ENCODE measurements around the gene FABP3. TPM values are rescaled to one million over a fixed set of nuclear protein-coding genes. Genes with fewer than 3 reads are reported as not detected.

FABP3 gene
- total and polyA plus RNA-seq, 2 of the 4 experiments (the other 2 are of a cell fraction), result 4.8 to 8.6 TPM

- Histone ChIP-seq H3K9ac (ENCODE audit: low read depth, low read length) (no peak overlapping the region), H2BK120ac (ENCODE audit: low read depth, low read length) (no peak overlapping the region), H3K4me2 (ENCODE audit: low read depth, low read length) (no peak overlapping the region), H3K23ac (ENCODE audit: low read depth, low read length) (no peak overlapping the region), H3K18ac (ENCODE audit: low read depth, low read length) (no peak overlapping the region), H3K27me3 (ENCODE audit: control insufficient read depth, insufficient read depth, low read length) (no peaks in the 10 kb centered on the region), H3K9me3 (ENCODE audit: control insufficient read depth, insufficient read depth, low read length) (no peaks in the 10 kb centered on the region), H3K14ac (replicated peaks; ENCODE audit: low read depth, low read length) (no peak overlapping the region), H3K56ac (ENCODE audit: extremely low read depth, insufficient read depth, low read length) (no peak overlapping the region), H2BK15ac (ENCODE audit: low read depth, low read length) (no peak overlapping the region), H4K8ac (ENCODE audit: low read depth in 2 of 2, low read length in 2 of 2) (no peak overlapping the region), H2AK5ac (ENCODE audit: low read depth, low read length) (no peak overlapping the region), H2AK9ac (replicated peaks; ENCODE audit: low read depth, low read length, poor library complexity) (no peak overlapping the region), H4K5ac (ENCODE audit: low read depth, low read length) (no peak overlapping the region), H4K20me1 (ENCODE audit: insufficient read depth, low read length) (no peaks in the 10 kb centered on the region), H2BK20ac (ENCODE audit: low read depth, low read length) (no peak overlapping the region), H3K79me1 (ENCODE audit: low read depth in 1 of 2, low read length in 2 of 2) (0 out of 4 replicates have a peak, but pooled peaks cover 0 to 2% of the 10 kb centered on the region in 2 experiments), H4K91ac (ENCODE audit: insufficient read depth, low read depth, low read length) (no peak overlapping the region), H3K27ac (ENCODE audit: insufficient read depth, low read length) (no peak overlapping the region), H3K36me3 (ENCODE audit: control insufficient read depth, insufficient read depth, low read length) (peaks cover 3% of the 10 kb centered on the region), H2BK5ac (ENCODE audit: low read depth, low read length, poor library complexity, severe bottlenecking) (no peak overlapping the region), H3K4me1 (ENCODE audit: control insufficient read depth, insufficient read depth, low read length) (no peaks in the 10 kb centered on the region), H3K9me1 (ENCODE audit: insufficient read depth, low read length) (no peaks in the 10 kb centered on the region), H3K4ac (ENCODE audit: low read depth, low read length) (no peak overlapping the region), H3K4me3 (ENCODE audit: insufficient read depth, low read depth, low read length) (no peak overlapping the region), H2AFZ (replicated peaks; ENCODE audit: low read length, poor library complexity) (no peak overlapping the region)
- ChIA-PET CTCF (interaction anchor here (0.6 kb wide), 1 partner anchor 25 kb away, joined by 3 read pairs; no protein-coding TSS in a partner anchor), POLR2A (ENCODE audit: unreplicated experiment) (no interaction called here)
- no peak for ATAC-seq (ENCODE audit: low read depth)
- dilution Hi-C loops (cut with HindIII; ENCODE audit: low sequenced_read_pairs, unreplicated experiment) (no loop called here), intact Hi-C loops (cut with micrococcal nuclease) (loop anchor here (10.0 kb wide), 1 partner anchor 532 kb away; no protein-coding TSS in a partner anchor), in situ Hi-C loops (cut with MboI; ENCODE audit: low sequenced_read_pairs) (no loop called here)
- no peak for DNase-seq
- no TSS peak for BruUV-seq (replicated peaks)
- 80% methylated on average over 1 of the region's 10 CpGs; no CpG with 5 or more reads in 1 of the 2 experiments for WGBS, 2 experiments (ENCODE audit: extremely low coverage in 2 of 2, insufficient read length in 1 of 2)
- TF ChIP-seq USF2 (IDR thresholded peaks at IDR 0.05; ENCODE audit: low read depth, low read length), result no peak
- TF ChIP-seq RCOR1 (IDR thresholded peaks at IDR 0.05; ENCODE audit: insufficient replicate concordance, low read length), result no peak
- TF ChIP-seq NFE2L2 (IDR thresholded peaks at IDR 0.05; ENCODE audit: low read depth, low read length), result no peak
- TF ChIP-seq RFX5 (IDR thresholded peaks at IDR 0.05; ENCODE audit: low read depth, low read length), result no peak
- no peak for TF ChIP-seq FOS (IDR thresholded peaks at IDR 0.05; ENCODE audit: low read depth, low read length)
- no peak for TF ChIP-seq MAZ (IDR thresholded peaks at IDR 0.05; ENCODE audit: borderline replicate concordance, low read depth, low read length)
- TF ChIP-seq ELK1 (IDR thresholded peaks at IDR 0.05; ENCODE audit: borderline replicate concordance, low read depth, low read length), result no peak
- TF ChIP-seq CTCF (conservative IDR thresholded peaks at IDR 0.05; ENCODE audit: low read depth, low read length), result no peak
- no peak for TF ChIP-seq MAFK (IDR thresholded peaks at IDR 0.05; ENCODE audit: low read depth, low read length)
- no peak for TF ChIP-seq SMC3 (IDR thresholded peaks at IDR 0.05; ENCODE audit: low read depth, low read length)
- no peak for TF ChIP-seq MXI1 (IDR thresholded peaks at IDR 0.05; ENCODE audit: borderline replicate concordance, low read depth, low read length)
- no peak for TF ChIP-seq BHLHE40 (IDR thresholded peaks at IDR 0.05; ENCODE audit: low read depth, low read length)
- no peak for TF ChIP-seq CHD1 (IDR thresholded peaks at IDR 0.05; ENCODE audit: low read depth, low read length)
- TF ChIP-seq POLR2A (IDR thresholded peaks at IDR 0.05; ENCODE audit: low read depth, low read length), result no peak
- no peak for TF ChIP-seq RAD21 (IDR thresholded peaks at IDR 0.05; ENCODE audit: low read length)
Measured at GRCh38 chr1:31336687-31337467, 36.0 kb downstream of the FABP3 start.

Data from IMR-90 (cell line).